OCI-LY3 (cell line): ENCODE measurements around the gene NAV2.

Source experiments
- H2AFZ ChIP-seq: fragments of 200-600, 300-600 bp; shearing (Covaris generic); 2 replicates; pipeline ENCODE4 v1.6.0; 2014; ENCODE audit warnings: antibody characterized with exemption, low read depth, low read length
- H3K27ac ChIP-seq: fragments of 200-600, 300-600 bp; sonication (generic); 2 replicates; pipeline ENCODE4 v1.5.1; 2014; ENCODE audit warnings: mild to moderate bottlenecking, low read length, moderate library complexity, mixed read lengths
- H3K27me3 ChIP-seq: fragments of 200-600, 300-600 bp; sonication (generic); 2 replicates; pipeline ENCODE4 v1.6.1; 2014; ENCODE audit warnings: low read depth, low read length, mixed read lengths
- H3K36me3 ChIP-seq: fragments of 200-600, 300-600 bp; sonication (generic); replicated peaks from 2 replicates; pipeline ENCODE3; 2014; ENCODE audit warnings: low read depth, low read length, mixed read lengths
- H3K4me1 ChIP-seq: fragments of 300-600, 200-600 bp; sonication (generic); 2 replicates; pipeline ENCODE4 v1.6.1; 2014; ENCODE audit warnings: low read length, mixed read lengths
- H3K4me2 ChIP-seq: fragments of 200-600, 300-600 bp; sonication (generic); 2 replicates; pipeline ENCODE4 v1.6.1; 2014; ENCODE audit warnings: low read length, mixed read lengths
- H3K4me3 ChIP-seq: fragments of 300-600, 200-600 bp; sonication (generic); 2 replicates; pipeline ENCODE4 v1.5.1; 2014; ENCODE audit warnings: antibody characterized with exemption, mild to moderate bottlenecking, low read length, moderate library complexity
- H3K79me2 ChIP-seq: fragments of 300-600, 200-600 bp; shearing (Covaris generic); 2 replicates; pipeline ENCODE4 v1.6.1; 2014; ENCODE audit warnings: mild to moderate bottlenecking, low read length, mixed read lengths
- H3K9ac ChIP-seq: fragments of 300-600, 200-600 bp; shearing (Covaris generic); 2 replicates; pipeline ENCODE4 v1.6.0; 2014; ENCODE audit warnings: mild to moderate bottlenecking, low read length, moderate library complexity
- H3K9me3 ChIP-seq: fragments of 200-600, 300-600 bp; shearing (Covaris generic); 2 replicates; pipeline ENCODE4 v1.6.1; 2014; ENCODE audit warnings: low read length, mixed read lengths; ENCODE audit not compliant: insufficient read depth
- H4K20me1 ChIP-seq: fragments of 200-600, 300-600 bp; sonication (generic); 2 replicates; pipeline ENCODE4 v1.6.1; 2016; ENCODE audit warnings: low read length, mixed read lengths; ENCODE audit not compliant: insufficient read depth
- EZH2phosphoT487 ChIP-seq: fragments of 200-600 bp; shearing (Covaris generic); IDR thresholded peaks from 2 replicates; pipeline ENCODE4 v1.6.1; 2018; ENCODE audit warnings: antibody characterized with exemption, mixed run types, low read depth
- TF ChIP-seq, protein P1 (sequence below): fragments of 200-600, 300-600 bp; sonication (generic); IDR thresholded peaks from 2 replicates; pipeline ENCODE4 v1.5.1; 2014; ENCODE audit warnings: antibody characterized with exemption, low read length, low read depth

Gene NAV2

DNA sequence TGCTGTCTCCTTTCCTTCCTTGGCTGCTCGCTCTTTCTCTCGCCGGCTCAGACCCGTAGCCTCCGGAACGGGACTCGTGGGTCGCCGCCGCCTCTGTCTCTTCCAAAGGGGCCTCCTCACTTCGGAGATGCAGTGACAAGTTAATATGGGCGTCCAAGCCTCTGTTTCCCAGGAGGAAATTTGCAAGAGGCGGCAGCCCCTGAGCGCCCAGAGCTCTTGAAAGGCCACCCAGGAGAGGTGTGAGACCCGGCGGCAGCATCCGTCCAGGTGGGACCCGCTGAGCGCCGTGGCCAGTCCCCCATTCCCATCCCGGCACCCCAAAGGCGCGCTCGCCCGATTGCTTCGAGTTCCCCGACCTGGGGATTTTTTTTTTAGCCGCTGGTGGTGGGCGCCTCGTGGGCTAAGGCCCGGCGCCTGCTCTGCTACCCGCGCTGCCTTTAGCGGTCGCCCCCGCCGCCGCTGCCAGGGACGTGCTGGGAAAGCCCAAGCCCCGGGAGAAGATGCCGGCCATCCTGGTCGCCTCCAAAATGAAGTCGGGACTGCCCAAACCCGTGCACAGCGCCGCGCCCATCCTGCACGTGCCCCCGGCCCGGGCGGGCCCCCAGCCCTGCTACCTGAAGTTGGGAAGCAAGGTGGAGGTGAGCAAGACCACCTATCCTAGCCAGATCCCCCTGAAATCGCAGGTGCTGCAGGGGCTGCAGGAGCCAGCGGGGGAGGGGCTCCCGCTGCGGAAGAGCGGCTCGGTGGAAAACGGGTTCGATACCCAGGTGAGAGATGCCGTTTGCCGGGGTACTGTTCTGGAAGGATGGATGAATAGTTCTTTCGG, 772 bp downstream of the NAV2 start:
- peaks cover 6% of the 10 kb centered on the region; the same call in 1 of the 2 replicates for H3K4me1 ChIP-seq
- no peaks in the 10 kb centered on the region for H4K20me1 ChIP-seq
- peak overlapping the region; percentile 77 for H3K4me2 ChIP-seq
- H3K4me3 ChIP-seq: peak overlapping the region; percentile 75
- no peak overlapping the region for H2AFZ ChIP-seq
- H3K9me3 ChIP-seq: no peaks in the 10 kb centered on the region
- TF ChIP-seq EZH2phosphoT487: no peak
- TF ChIP-seq, protein P1, sequence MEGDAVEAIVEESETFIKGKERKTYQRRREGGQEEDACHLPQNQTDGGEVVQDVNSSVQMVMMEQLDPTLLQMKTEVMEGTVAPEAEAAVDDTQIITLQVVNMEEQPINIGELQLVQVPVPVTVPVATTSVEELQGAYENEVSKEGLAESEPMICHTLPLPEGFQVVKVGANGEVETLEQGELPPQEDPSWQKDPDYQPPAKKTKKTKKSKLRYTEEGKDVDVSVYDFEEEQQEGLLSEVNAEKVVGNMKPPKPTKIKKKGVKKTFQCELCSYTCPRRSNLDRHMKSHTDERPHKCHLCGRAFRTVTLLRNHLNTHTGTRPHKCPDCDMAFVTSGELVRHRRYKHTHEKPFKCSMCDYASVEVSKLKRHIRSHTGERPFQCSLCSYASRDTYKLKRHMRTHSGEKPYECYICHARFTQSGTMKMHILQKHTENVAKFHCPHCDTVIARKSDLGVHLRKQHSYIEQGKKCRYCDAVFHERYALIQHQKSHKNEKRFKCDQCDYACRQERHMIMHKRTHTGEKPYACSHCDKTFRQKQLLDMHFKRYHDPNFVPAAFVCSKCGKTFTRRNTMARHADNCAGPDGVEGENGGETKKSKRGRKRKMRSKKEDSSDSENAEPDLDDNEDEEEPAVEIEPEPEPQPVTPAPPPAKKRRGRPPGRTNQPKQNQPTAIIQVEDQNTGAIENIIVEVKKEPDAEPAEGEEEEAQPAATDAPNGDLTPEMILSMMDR: no peak
- H3K9ac ChIP-seq: no peak overlapping the region
- H3K36me3 ChIP-seq: no peaks in the 10 kb centered on the region
- H3K79me2 ChIP-seq: no peaks in the 10 kb centered on the region
- H3K27me3 ChIP-seq: peaks cover 24% of the 10 kb centered on the region; the same call in 1 of the 2 replicates
- no peak overlapping the region for H3K27ac ChIP-seq

DNA sequence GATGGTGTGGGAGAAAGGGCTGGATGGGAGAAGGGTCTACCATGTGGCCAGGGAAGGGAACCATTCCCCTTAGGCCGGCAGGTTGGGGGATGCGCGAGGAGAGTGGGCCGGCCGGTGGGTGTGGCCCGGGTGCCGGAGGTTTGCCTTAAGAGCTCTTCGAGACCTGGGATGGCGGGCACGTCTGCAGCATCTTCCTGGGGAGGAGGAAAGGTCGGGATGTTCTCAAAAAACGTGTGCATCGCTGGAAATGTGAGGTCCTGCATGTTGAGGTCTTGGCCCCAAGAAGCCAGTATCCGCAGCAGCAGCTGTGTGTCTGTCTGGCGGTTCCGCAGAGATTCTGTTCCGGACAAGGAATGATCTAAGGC, 1.4 kb downstream of the NAV2 start:
- peaks cover 29% of the 10 kb centered on the region; the same call in 1 of the 2 replicates for H3K27me3 ChIP-seq
- H3K4me3 ChIP-seq: no peak overlapping the region
- no peak for TF ChIP-seq EZH2phosphoT487
- TF ChIP-seq, protein P1: no peak
- H3K4me1 ChIP-seq: peaks cover 6% of the 10 kb centered on the region; the same call in 1 of the 2 replicates
- H3K4me2 ChIP-seq: no peak overlapping the region
- H2AFZ ChIP-seq: no peak overlapping the region
- H3K9me3 ChIP-seq: no peaks in the 10 kb centered on the region
- H3K36me3 ChIP-seq: no peaks in the 10 kb centered on the region
- H4K20me1 ChIP-seq: no peaks in the 10 kb centered on the region
- H3K79me2 ChIP-seq: no peaks in the 10 kb centered on the region
- no peak overlapping the region for H3K9ac ChIP-seq
- H3K27ac ChIP-seq: no peak overlapping the region

DNA sequence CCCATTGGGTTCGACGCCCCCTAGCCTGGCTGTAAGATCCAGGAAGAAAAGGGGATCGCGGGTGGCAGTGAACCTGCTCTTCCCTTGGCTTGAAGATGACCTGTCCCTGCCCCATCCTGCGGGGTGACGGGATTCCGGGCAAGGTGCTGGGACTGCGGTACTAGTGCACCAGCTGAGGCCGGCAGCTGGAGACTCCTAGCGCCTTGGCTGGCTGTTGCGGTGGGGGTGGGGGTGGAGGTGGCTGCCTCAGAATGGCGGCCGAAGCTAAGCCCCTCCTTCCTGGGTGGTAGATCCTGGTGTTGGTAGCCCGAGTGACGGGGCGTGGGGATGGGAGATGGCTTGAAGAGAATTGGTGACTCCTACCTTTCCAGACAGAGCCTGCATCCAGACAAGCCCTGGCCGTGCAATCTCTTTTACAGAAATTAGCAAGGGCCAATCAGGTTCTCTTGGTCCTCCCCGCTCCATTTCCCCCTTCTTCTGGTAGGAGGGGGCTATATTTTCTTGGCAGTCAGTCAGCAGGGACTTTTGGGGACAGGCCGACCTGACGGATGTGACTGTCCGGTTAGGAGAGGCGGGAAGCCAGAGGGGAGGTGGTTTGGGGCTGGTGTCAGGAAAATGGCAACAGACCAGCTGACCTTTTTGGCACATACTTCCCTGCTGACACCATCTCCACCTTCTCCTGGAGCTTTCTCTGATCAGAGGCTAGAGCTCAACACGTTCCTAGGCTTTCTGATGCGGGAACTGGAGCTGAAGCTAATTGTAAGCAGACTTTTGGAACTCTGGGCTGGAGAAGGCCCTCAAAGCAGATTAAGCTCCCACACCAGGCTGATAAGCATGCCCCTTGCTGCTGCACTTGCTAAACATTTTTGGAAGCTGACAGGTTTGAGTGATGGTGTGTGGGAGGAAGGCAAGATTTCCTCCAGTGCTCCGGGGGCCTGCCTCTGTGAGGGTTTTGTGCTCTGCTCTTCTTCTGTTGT, 2.0 kb downstream of the NAV2 start:
- Histone ChIP-seq H3K4me1 (peaks cover 6% of the 10 kb centered on the region; the same call in 1 of the 2 replicates), H3K9me3 (no peaks in the 10 kb centered on the region), H3K27me3 (peaks cover 32% of the 10 kb centered on the region), H3K9ac (no peak overlapping the region), H3K27ac (no peak overlapping the region), H3K4me2 (no peak overlapping the region), H2AFZ (no peak overlapping the region), H3K36me3 (no peaks in the 10 kb centered on the region), H4K20me1 (no peaks in the 10 kb centered on the region), H3K4me3 (no peak overlapping the region), H3K79me2 (no peaks in the 10 kb centered on the region)
- TF ChIP-seq, protein P1: no peak
- TF ChIP-seq EZH2phosphoT487: no peak

DNA sequence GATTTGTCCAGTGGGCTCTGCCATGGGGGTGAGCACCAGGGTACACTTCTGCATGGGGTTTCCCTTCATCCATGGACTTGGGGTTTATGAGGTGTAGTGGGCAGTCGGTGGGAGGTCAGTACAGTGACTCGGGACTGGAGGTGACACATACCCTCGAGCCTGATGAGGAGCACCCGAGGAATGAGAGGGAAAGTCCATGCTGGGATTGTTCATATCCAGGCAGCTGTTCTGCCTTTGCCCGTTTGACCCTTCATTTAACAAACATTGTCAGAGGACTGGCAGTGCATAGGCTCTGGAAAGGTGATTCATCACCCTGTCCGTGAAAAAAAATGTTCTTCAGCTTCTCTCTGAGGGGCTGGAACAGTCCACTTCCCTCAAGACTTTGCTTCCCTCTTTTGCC, 2.7 kb downstream of the NAV2 start:
- H3K27ac ChIP-seq: no peak overlapping the region
- H3K4me1 ChIP-seq: peaks cover 6% of the 10 kb centered on the region; the same call in 1 of the 2 replicates
- H2AFZ ChIP-seq: no peak overlapping the region
- H3K79me2 ChIP-seq: no peaks in the 10 kb centered on the region
- no peaks in the 10 kb centered on the region for H4K20me1 ChIP-seq
- peaks cover 27% of the 10 kb centered on the region for H3K27me3 ChIP-seq
- H3K4me2 ChIP-seq: no peak overlapping the region
- H3K4me3 ChIP-seq: no peak overlapping the region
- TF ChIP-seq EZH2phosphoT487: no peak
- TF ChIP-seq, protein P1: no peak
- no peaks in the 10 kb centered on the region for H3K9me3 ChIP-seq
- H3K9ac ChIP-seq: no peak overlapping the region
- no peaks in the 10 kb centered on the region for H3K36me3 ChIP-seq
